ENCODE results near the gene DSTN. TPM values are rescaled to one million over a fixed set of nuclear protein-coding genes. Genes with fewer than 3 reads are reported as not detected.

Gene DSTN
- total and polyA plus RNA-seq, 2 donors (not counting 3 experiments of a cell fraction or from before 2014, with no cell fraction given) = 66.1 to 300 TPM

DNA sequence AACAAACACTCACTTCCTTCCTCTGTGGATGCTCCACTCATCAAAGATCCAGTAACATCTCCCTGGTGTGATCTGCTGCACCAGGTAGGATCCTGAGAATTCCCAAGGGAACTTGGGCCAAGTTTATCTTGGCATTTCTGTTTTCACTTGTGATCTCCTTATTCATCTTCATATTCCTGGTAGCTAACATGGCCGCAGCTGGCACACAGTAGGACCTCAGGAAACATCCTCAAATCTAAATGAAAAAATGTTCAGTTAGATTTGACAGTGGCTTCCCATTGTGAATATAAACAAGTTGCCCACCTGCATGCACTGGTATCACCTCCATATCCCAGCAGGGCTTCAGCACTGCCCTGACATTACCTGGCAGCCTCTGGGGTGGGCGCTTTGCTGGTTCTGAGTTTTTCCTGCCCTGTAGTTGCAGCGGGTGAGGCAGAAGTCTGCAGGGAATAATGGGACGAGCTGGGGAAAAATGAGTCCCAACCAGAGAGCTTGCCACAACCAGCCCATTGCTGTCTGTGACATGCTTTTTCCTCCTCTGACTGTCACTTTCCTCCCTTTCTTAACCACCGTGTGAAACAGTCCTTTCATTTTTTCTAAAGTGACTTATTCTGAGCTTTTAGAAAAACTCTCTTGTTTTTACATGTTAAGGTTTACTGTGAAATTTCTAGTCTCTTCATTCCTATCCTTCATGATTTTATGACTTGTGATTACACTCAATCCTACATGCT lies 9.4 kb upstream of the DSTN start:
- TF ChIP-seq POLR2A (IDR thresholded peaks at IDR 0.05; ENCODE audit: low read depth, low read length) (no peak), EZH2 (IDR thresholded peaks at IDR 0.05; ENCODE audit: borderline replicate concordance, low read depth, low read length, severe bottlenecking) (no peak), JUN (IDR thresholded peaks at IDR 0.05; ENCODE audit: borderline replicate concordance, insufficient read depth, insufficient read length, low read depth) (no peak), MYC (IDR thresholded peaks at IDR 0.05; ENCODE audit: low read depth, low read length) (no peak), POLR2AphosphoS5 (IDR thresholded peaks at IDR 0.05; ENCODE audit: insufficient read depth, low read depth, low read length) (no peak), FOS (IDR thresholded peaks at IDR 0.05; ENCODE audit: borderline replicate concordance, insufficient read depth, low read length) (no peak), GATA2 (IDR thresholded peaks at IDR 0.05; ENCODE audit: insufficient read depth, insufficient read length, low read depth, low read length) (no peak)
- TF ChIP-seq, protein P1, sequence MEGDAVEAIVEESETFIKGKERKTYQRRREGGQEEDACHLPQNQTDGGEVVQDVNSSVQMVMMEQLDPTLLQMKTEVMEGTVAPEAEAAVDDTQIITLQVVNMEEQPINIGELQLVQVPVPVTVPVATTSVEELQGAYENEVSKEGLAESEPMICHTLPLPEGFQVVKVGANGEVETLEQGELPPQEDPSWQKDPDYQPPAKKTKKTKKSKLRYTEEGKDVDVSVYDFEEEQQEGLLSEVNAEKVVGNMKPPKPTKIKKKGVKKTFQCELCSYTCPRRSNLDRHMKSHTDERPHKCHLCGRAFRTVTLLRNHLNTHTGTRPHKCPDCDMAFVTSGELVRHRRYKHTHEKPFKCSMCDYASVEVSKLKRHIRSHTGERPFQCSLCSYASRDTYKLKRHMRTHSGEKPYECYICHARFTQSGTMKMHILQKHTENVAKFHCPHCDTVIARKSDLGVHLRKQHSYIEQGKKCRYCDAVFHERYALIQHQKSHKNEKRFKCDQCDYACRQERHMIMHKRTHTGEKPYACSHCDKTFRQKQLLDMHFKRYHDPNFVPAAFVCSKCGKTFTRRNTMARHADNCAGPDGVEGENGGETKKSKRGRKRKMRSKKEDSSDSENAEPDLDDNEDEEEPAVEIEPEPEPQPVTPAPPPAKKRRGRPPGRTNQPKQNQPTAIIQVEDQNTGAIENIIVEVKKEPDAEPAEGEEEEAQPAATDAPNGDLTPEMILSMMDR (IDR thresholded peaks at IDR 0.05; ENCODE audit: extremely low read depth in 1 of 2, insufficient read depth in 1 of 2, low read depth in 1 of 2, low read length in 2 of 2) = no peak
- TF ChIP-seq, protein P2, sequence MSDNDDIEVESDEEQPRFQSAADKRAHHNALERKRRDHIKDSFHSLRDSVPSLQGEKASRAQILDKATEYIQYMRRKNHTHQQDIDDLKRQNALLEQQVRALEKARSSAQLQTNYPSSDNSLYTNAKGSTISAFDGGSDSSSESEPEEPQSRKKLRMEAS (IDR thresholded peaks at IDR 0.05; ENCODE audit: insufficient read depth, insufficient read length) = no peak
- Histone ChIP-seq H3K9ac (replicated peaks; ENCODE audit: extremely low read depth, insufficient read depth, low read length) (no peak overlapping the region), H3K4me2 (ENCODE audit: insufficient read depth, low read length) (peak overlapping the region; percentile 9), H3K9me3 (replicated peaks; ENCODE audit: control insufficient read depth, insufficient read depth, low read length) (no peaks in the 10 kb centered on the region), H3K27me3 (ENCODE audit: control insufficient read depth in 2 of 2, insufficient read depth in 2 of 2, low read length in 2 of 2) (no peaks in the 10 kb centered on the region), H4K20me1 (replicated peaks; ENCODE audit: control insufficient read depth, extremely low read depth, insufficient read depth, low read length) (no peaks in the 10 kb centered on the region), H3K27ac (ENCODE audit: insufficient read depth, low read depth, low read length) (no peak overlapping the region), H3K36me3 (ENCODE audit: control insufficient read depth in 2 of 2, extremely low read depth in 1 of 2, insufficient read depth in 2 of 2, low read length in 2 of 2) (no peaks in the 10 kb centered on the region), H2AFZ (ENCODE audit: low read depth, low read length) (no peak overlapping the region), H3K4me3 (replicated peaks in 1 of 3; ENCODE audit: insufficient read depth in 1 of 3, low read depth in 1 of 3, low read length in 3 of 3) (no peak overlapping the region), H3K9me1 (replicated peaks; ENCODE audit: control insufficient read depth, extremely low read depth, insufficient read depth, low read length) (no peaks in the 10 kb centered on the region), H3K79me2 (ENCODE audit: control insufficient read depth, insufficient read depth, low read length) (no peaks in the 10 kb centered on the region), H3K4me1 (ENCODE audit: control insufficient read depth, extremely low read depth, insufficient read depth, low read length) (peaks cover 41% of the 10 kb centered on the region)
- FAIRE-seq (no peak), DNase-seq (ENCODE audit: low read depth, low spot score) (no peak)
- intact Hi-C loops (cut with micrococcal nuclease) = no loop called here
- dilution Hi-C loops (cut with MboI; ENCODE audit: extremely low pct_ligation_motif_present, low sequenced_read_pairs) = no loop called here
- CTCF ChIA-PET = interaction anchor here (1.5 kb wide), 1 partner anchor 10 kb away, joined by 6 read pairs; the partner anchor contains the start of gene DSTN
- no TSS peak for BruUV-seq (replicated peaks)
- POLR2A ChIA-PET = no interaction called here

Data from endothelial cell of umbilical vein (primary cell).